ENCODE measurements around the gene RTN4R.

Gene RTN4R

GRCh38 chr22:20239676-20240446 is 28.3 kb downstream of the RTN4R start:
- no peak for DNase-seq

- peak; percentile 82 for DNase-seq
Observed at GRCh38 chr22:20238901-20239675, 29.0 kb downstream of the RTN4R start.

- DNase-seq = no peak
Observed at GRCh38 chr22:20238536-20238900, 29.6 kb downstream of the RTN4R start.

- no peak for DNase-seq
Observed at GRCh38 chr22:20237480-20238440, 30.4 kb downstream of the RTN4R start.

- no peak for DNase-seq
Observed at GRCh38 chr22:20236052-20236717, 31.9 kb downstream of the RTN4R start.

GRCh38 chr22:20235389-20235991 is 32.6 kb downstream of the RTN4R start:
- DNase-seq = no peak

GRCh38 chr22:20234760-20235388 is 33.2 kb downstream of the RTN4R start:
- DNase-seq = no peak

- DNase-seq = no peak
Observed at GRCh38 chr22:20234314-20234682, 33.8 kb downstream of the RTN4R start.

- no peak for DNase-seq
Observed at GRCh38 chr22:20233351-20234313, 34.5 kb downstream of the RTN4R start.

GRCh38 chr22:20232781-20233180 is 35.3 kb downstream of the RTN4R start:
- DNase-seq = no peak

GRCh38 chr22:20232237-20232598 is 35.9 kb downstream of the RTN4R start:
- DNase-seq = no peak

GRCh38 chr22:20231514-20232236 is 36.4 kb downstream of the RTN4R start:
- no peak for DNase-seq

GRCh38 chr22:20230777-20231420 is 37.2 kb downstream of the RTN4R start:
- DNase-seq = no peak

GRCh38 chr22:20229916-20230775 is 38.0 kb downstream of the RTN4R start:
- no peak for DNase-seq

GRCh38 chr22:20228939-20229272 is 39.2 kb downstream of the RTN4R start:
- no peak for DNase-seq

GRCh38 chr22:20228055-20228938 is 39.8 kb downstream of the RTN4R start:
- no peak for DNase-seq

GRCh38 chr22:20227363-20227762 is 40.8 kb downstream of the RTN4R start:
- no peak for DNase-seq
